Right hindlimb (tissue), 1 donor: ENCODE results near the gene SSMEM1.

Experiments used
- DNase-seq: peaks from one replicate; pipeline ENCODE4 v3.0.0-alpha.2; 2018

SSMEM1 gene

DNA sequence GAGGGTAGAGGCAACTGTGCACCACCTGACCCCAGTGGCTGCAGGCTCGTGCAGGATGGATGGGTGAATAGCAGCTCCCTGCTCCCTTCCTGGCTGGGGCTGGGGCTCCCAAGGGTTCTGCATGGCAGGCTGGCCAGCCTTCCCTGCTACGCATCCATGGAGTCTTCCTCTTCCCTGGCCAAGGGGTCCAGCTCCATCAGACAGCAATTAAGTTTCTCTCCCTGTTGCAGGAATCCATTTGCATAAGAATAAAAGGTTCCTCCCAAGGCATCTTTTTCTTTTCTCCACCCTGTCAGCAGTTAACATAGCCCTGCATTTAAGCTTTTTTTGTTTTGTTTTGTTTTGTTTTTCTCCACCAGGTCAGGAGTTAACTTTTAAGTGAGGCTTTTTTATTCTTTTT, 49.0 kb downstream of the SSMEM1 start:
- no peak for DNase-seq

DNA sequence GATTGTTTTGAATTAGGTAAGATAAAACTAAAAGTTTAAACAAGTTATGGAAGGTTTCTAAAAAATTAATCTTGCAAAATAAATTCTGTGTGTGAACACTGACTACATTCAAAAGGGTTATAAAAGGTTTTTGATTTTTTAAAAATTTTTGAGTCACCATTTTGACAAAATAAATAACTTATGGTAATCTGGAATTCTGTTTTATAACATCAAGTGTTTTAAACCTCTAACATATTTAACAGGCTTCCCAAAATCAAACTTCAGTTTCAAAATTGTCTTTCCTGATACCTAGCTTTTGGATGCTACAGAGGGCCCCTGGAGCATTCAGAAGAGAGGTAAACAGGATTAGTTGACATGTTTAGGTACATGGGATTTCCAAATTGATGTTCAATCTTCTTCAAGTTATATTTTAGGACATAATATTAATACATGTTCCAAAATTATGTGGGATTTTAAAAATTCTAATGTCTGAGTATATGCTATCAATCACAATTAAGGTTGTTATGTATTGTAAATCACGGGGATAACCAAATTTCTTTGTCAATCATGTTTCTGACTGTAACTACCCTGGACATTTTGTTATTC, 50.9 kb downstream of the SSMEM1 start:
- DNase-seq = no peak

DNA sequence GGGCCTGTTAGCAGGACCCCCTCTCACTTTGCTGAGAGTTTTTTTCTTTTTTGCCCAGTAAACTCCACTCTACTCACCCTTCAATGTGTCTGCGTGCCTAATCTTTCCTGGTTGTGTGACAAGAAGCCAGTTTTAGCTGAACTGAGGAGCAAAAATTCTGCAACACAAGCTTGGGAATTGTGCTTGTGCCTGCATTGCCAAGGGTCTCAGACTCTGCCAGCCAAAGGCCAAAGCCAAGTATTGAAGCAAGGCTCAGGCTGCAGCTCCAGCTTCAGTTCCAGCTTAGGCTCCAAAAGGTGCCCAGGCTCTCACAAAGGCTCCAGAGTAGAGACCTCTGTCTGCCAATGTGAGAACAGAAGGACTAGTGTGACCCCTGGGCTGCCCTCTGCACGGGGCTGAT, 54.8 kb downstream of the SSMEM1 start:
- no peak for DNase-seq

DNA sequence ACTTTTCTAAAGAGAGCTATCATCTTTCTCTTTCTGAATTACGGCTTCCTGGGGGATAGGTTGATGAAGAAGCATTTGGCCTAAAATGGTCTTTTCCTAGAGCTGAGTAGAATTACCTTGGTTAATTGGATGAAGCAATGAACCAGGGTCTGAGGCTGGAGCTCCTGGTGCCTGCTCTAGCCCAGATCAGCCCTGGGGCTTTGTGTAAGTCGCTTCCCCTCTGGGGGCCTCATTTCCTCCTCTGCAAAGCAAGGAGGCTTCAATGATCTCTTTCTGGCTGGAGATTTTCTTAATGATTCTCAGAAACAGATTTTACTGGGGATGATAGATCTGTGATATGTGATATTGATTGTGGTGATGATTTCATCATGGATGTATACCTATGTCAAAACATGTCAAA, 55.5 kb downstream of the SSMEM1 start:
- DNase-seq = no peak
